OCI-LY7 (cell line): ENCODE measurements around the gene PLEKHA5.

Source experiments
- EZH2phosphoT487 ChIP-seq: fragments of 200-600 bp; sonication (generic); IDR thresholded peaks from 2 replicates; pipeline ENCODE4 v1.6.1; 2018; ENCODE audit warnings: low read depth, borderline replicate concordance, mild to moderate bottlenecking, mixed run types, antibody characterized with exemption, low read length, moderate library complexity, mixed read lengths
- TF ChIP-seq, protein P1 (sequence below): fragments of 200-600 bp; sonication (generic); conservative IDR thresholded peaks from 2 replicates; pipeline ENCODE4 v1.5.1; 2014; ENCODE audit warnings: mild to moderate bottlenecking, antibody characterized with exemption, low read length, moderate library complexity, mixed read lengths

DNA sequence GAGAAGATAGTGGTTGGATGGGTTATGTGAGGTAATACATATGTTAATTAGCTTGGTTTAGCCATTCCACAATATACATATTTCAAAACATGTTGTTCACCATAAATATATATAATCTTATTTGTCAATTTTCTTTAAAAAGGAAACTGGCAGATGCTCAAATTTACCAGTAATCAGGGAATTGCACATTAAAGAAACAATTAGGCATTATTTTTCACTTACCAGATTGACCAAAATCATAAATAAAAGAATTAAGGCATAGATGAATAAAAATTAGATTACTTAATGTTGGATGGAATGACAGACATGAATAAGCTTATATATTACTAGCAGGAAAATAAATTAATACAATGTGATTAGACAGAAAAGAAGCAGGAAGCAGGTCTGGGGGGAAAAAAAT lies 147.2 kb downstream of the PLEKHA5 start:
- TF ChIP-seq, protein P1, sequence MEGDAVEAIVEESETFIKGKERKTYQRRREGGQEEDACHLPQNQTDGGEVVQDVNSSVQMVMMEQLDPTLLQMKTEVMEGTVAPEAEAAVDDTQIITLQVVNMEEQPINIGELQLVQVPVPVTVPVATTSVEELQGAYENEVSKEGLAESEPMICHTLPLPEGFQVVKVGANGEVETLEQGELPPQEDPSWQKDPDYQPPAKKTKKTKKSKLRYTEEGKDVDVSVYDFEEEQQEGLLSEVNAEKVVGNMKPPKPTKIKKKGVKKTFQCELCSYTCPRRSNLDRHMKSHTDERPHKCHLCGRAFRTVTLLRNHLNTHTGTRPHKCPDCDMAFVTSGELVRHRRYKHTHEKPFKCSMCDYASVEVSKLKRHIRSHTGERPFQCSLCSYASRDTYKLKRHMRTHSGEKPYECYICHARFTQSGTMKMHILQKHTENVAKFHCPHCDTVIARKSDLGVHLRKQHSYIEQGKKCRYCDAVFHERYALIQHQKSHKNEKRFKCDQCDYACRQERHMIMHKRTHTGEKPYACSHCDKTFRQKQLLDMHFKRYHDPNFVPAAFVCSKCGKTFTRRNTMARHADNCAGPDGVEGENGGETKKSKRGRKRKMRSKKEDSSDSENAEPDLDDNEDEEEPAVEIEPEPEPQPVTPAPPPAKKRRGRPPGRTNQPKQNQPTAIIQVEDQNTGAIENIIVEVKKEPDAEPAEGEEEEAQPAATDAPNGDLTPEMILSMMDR = no peak
- TF ChIP-seq EZH2phosphoT487 = no peak
